ENCODE measurements around the gene B3GALT6. TPM values are rescaled to one million over a fixed set of nuclear protein-coding genes. Genes with fewer than 3 reads are reported as not detected.

Gene B3GALT6
- total and polyA plus RNA-seq, 9 donors = 7.0 to 21.9 (median 15.2) TPM

GRCh38 chr1:1243266-1243660 lies 11.2 kb downstream of the B3GALT6 start:
- no peak for DNase-seq
- no peak for TF ChIP-seq CTCF (IDR thresholded peaks at IDR 0.05)
- TF ChIP-seq POLR2A (IDR thresholded peaks at IDR 0.05) = no peak
- TF ChIP-seq EP300 (IDR thresholded peaks at IDR 0.05) = no peak
- Histone ChIP-seq H3K27ac (no peak overlapping the region), H3K4me1 (ENCODE audit: insufficient read depth) (no peaks in the 10 kb centered on the region), H3K9me3 (no peaks in the 10 kb centered on the region), H3K4me3 (no peak overlapping the region), H3K36me3 (no peaks in the 10 kb centered on the region), H3K27me3 (peaks cover 10% of the 10 kb centered on the region)
- intact Hi-C loops (cut with DNase I) = no loop called here
- WGBS, 3 donors = 79 to 92% (median 91%) methylated on average over 7 to 23 of the region's 23 CpGs

- Histone ChIP-seq H3K4me3 (no peak overlapping the region), H3K27ac (no peak overlapping the region), H3K36me3 (no peaks in the 10 kb centered on the region), H3K27me3 (peaks cover 10% of the 10 kb centered on the region), H3K9me3 (no peaks in the 10 kb centered on the region), H3K4me1 (ENCODE audit: insufficient read depth) (no peaks in the 10 kb centered on the region)
- intact Hi-C loops (cut with DNase I) = no loop called here
- no peak for DNase-seq
- WGBS, 3 donors = 40 to 70% (median 60%) methylated on average over 21 to 23 of the region's 23 CpGs
- no peak for TF ChIP-seq EP300 (IDR thresholded peaks at IDR 0.05)
- TF ChIP-seq CTCF (IDR thresholded peaks at IDR 0.05) = no peak
- TF ChIP-seq POLR2A (IDR thresholded peaks at IDR 0.05) = no peak
These were observed 11.8 kb downstream of the B3GALT6 start for GRCh38 chr1:1243807-1244191.

GRCh38 chr1:1244192-1244811 lies 12.3 kb downstream of the B3GALT6 start:
- Histone ChIP-seq H3K4me1 (ENCODE audit: insufficient read depth) (no peaks in the 10 kb centered on the region), H3K9me3 (no peaks in the 10 kb centered on the region), H3K27ac (no peak overlapping the region), H3K4me3 (no peak overlapping the region), H3K36me3 (no peaks in the 10 kb centered on the region), H3K27me3 (peaks cover 8% of the 10 kb centered on the region)
- intact Hi-C loops (cut with DNase I) = no loop called here
- TF ChIP-seq POLR2A (IDR thresholded peaks at IDR 0.05) (no peak), EP300 (IDR thresholded peaks at IDR 0.05) (no peak)
- WGBS, 3 donors = 64 to 71% (median 69%) methylated on average over 30 of the region's 30 CpGs
- DNase-seq = no peak

GRCh38 chr1:1245178-1245816 lies 13.3 kb downstream of the B3GALT6 start:
- Histone ChIP-seq H3K27me3 (peaks cover 6% of the 10 kb centered on the region), H3K27ac (no peak overlapping the region)
- 48 to 56% (median 56%) methylated on average over 11 to 22 of the region's 23 CpGs for WGBS, 3 donors

More at GRCh38 chr1:1245178-1245816, 13.3 kb downstream of the B3GALT6 start:
- no peaks in the 10 kb centered on the region for H3K4me1 ChIP-seq (ENCODE audit: insufficient read depth)
- intact Hi-C loops (cut with DNase I) = loop anchor here in 1 of 4 donors (5.0 kb wide), 1 partner anchor 408 kb away; no protein-coding TSS in a partner anchor
- no peak for TF ChIP-seq EP300 (IDR thresholded peaks at IDR 0.05)
- no peak for TF ChIP-seq CTCF (IDR thresholded peaks at IDR 0.05)
- no peak for TF ChIP-seq POLR2A (IDR thresholded peaks at IDR 0.05)
- no peaks in the 10 kb centered on the region for H3K36me3 ChIP-seq
- no peak overlapping the region for H3K4me3 ChIP-seq
- no peaks in the 10 kb centered on the region for H3K9me3 ChIP-seq
- DNase-seq = no peak
